RPMI8226 (cell line): ENCODE data around the gene TPPP.
A peak's percentile ranks its signal among the peaks of the same experiment; 100 is the strongest.
"Not testable (repeated sequence)": the region's sequence is repeated elsewhere in the genome, so short reads cannot be mapped to it uniquely, and the experiment has no call there.

Experiments used
- DNase-seq: peaks from one replicate; pipeline ENCODE4 v3.0.0-alpha.2; 2015

Gene TPPP

DNA sequence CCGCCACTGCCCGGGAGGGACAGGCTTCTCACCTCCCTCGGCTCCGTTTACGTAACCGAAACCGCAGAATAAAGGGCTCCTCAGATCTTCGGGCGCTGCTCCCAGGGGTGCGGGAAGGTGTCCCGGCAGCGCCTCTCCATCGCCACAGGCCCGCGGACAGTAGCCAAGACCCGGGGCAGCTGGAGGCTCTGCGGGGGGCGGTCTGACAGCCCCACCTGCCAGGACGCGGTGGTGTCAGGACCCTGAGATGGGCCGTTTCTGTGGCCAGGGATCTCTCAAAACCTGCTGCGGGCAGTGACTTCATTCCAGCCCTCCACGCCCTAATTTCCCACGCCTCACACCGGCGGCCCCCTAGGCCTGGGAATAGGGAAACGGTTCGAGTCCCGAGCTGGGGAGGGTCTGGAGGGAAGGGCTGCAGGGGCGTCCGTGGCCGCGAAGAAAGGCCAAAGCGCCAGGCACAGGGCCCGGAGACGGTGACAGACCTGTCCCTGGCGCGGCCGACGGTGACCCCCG is 567 bp downstream of the TPPP start:
- peak; percentile 33 for DNase-seq

DNA sequence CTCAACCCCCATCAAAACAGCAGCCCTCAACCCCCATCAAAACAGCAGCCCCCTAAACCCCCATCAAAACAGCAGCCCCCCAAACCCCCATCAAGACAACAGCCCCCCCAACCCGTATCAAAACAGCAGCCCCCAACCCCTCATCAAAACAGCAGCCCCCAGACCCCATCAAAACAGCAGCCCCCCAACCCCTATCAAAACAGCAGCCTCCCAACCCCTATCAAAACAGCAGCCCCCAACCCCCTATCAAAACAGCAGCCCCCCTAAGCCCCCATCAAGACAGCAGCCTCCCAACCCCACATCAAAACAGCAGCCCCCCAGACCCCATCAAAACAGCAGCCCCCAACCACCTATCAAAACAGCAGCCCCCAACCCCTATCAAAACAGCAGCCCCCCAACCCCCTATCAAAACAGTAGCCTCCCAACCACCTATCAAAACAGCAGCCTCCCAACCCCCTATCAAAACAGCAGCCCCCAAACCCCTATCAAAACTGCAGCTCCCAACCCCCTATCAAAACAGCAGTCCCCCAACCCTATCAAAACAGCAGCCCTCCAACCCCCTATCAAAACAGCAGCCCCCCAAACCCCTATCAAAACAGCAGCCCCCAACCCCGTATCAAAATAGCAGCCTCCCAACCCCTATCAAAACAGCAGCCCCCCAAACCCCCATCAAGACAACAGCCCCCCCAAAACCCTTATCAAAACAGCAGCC is 1.2 kb downstream of the TPPP start:
- DNase-seq = no peak

GRCh38 chr5:691049-691448 is 2.1 kb downstream of the TPPP start:
- not testable (repeated sequence) for DNase-seq

DNA sequence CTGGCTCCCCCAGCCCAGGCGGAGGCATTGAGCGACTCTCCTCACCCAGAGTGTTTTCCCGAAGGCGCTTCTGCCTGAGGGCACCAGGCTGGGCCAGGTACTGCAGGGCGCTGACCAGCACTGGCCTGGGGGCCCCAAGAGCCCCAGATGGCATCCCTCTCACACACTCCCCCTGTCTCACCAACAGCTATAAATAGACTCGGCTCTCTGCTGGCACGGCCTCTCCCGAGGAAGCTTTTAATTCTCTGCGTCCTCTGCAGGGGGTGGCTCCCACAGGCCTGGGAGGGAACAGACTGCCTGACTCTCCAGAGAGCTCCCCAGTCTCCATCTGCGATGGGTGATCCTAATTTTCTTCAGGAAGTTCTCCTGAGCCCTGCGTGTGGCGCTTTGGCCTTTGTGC is 2.9 kb downstream of the TPPP start:
- not testable (repeated sequence) for DNase-seq

GRCh38 chr5:688348-689010 is 4.7 kb downstream of the TPPP start:
- not testable (repeated sequence) for DNase-seq

DNA sequence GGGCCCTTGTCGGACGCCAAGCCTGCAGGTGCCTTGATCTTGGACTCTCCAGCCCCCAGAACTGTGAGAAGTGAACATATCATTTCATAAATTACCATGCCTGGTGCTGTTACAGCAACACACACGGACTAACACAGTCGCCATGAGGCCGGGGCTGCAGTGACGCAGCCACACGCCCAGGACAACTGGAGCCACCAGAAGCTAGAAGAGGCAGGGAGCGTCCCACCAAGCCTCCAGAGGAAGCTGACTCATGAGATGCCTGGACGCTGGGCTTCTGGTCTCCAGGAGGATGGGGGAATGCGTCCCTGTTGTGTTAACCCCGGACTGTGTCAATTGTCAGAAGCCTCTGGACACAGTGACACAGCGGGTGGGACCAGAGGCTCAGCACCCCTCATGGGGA is 6.2 kb downstream of the TPPP start:
- not testable (repeated sequence) for DNase-seq

DNA sequence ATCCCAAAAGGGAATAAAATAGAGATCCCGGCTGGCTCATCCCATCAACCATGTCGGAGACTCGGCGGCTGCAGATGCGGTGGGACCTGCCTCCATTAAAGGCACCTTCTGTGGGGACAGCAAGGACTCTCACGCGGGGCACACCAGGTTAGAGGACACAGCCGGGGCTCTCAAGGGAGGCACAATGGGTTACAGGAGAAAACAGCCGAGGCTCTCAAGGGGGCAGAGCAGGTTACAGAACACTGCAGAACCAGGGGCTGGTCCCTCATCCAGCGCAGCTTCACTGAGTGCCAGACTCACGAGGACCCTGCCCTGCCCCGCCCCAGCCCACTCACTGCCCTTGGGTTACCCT is 7.0 kb downstream of the TPPP start:
- not testable (repeated sequence) for DNase-seq

DNA sequence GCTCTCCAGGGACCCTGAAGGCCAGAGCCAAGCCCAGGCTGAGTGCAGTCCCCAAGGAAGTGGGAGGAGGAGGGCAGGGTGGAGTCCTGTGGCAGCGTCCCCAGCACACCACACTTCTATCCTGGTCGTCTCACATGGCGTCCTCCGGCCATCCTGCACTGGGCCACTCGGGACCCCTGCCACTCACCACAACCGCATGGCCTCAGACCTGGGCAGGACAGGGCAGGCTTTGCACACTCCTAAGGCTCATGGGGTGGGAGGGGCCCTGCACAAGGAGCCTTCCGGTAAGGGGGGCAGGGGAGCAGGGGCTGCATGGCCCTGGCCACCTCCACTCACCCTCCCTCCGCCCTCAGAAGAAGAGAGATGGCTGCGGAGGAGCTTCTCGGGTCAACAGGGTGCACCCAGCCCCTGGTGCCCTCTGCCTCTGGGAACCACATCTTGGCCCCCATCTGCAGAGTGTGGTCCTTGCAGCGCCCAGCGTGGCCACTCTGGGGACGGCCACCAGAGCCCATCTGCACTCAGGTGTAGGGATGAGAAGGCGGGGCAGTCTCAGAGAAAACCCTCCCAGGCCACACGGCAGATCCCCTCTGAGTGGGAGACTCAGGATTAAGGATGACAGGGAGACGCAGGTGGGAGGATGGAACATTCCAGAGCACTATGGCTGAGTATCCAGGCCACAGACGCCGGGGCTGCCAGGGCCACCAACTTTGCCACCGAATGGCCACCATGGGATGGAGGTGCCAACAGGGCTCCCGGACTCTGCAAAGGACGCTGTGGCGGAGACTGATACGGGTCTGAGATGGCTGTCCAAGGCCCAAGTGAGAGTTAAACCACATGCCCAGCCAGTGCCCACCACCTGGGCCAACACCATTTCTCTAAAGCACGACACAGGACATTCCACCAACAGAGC is 7.6 kb downstream of the TPPP start:
- DNase-seq = no peak

DNA sequence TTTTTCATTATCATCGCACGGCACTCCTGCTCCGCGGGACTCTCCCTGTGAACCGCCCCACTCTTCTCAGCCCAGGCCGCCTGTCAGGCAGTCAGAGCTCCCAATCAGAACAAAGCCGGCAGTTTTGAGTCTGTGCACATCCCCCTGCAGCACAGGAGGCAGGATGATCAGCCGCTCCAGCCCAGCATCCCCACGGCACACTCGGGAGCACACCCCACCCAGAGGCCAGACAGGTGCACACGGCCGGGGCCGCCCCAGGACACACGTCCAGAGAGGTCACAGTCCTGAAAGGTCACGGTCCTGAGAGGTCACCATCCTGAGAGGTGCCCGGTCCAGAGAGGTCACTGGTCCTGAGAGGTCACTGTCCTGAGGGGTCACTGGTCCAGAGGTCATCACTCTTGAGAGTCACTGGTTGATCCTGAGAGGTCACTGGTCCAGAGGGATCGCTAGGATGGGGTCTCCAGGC is 8.4 kb downstream of the TPPP start:
- DNase-seq = no peak

DNA sequence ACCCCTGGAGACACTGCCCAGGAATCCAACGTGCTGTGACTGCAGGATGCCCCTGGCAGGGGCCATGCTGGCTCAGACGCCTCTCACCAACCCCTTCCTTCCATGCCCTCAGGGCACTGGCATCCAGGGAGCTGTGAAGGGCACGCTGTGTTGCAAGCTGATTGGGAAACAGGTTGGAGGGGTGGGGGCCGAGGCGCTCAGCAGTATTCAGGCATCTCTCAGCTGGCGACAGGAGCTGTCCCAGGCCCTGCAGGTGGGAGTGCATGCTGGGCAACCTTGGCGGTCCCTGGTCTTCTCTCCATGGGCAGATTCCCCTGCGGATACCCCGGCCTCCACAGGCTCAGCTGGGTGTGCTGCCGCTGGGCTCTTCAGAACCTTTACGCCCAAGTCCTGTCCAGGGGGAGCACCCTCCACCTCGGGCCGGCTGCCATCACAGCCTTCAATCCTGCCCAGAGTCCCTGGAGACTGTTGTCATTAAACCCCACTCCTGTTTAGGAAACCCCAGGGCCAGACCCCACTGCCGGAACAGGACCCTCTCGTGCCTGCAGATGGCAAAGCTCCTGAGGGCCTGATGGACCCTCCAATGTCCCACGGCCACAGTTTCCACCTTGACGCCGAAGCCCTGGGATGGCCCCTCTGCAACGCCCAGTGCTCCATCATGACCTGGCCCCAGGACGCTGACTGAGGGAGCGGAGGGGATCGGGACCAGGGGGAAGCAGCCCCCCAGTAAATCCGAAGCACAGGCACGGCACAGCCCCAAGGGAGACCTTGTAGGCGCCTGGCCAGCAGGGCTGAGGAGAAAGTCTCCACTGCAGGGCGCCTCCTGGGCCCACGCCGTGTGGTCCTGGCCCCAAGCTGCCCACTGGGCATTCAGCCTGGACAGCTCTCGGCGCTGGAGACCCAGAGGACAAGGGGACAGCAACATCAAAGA is 9.3 kb downstream of the TPPP start:
- no peak for DNase-seq

- DNase-seq = not testable (repeated sequence)
Measured at GRCh38 chr5:682651-683358, 10.3 kb downstream of the TPPP start.

GRCh38 chr5:682216-682615 is 10.9 kb downstream of the TPPP start:
- not testable (repeated sequence) for DNase-seq

GRCh38 chr5:681317-682191 is 11.6 kb downstream of the TPPP start:
- DNase-seq = not testable (repeated sequence)

DNA sequence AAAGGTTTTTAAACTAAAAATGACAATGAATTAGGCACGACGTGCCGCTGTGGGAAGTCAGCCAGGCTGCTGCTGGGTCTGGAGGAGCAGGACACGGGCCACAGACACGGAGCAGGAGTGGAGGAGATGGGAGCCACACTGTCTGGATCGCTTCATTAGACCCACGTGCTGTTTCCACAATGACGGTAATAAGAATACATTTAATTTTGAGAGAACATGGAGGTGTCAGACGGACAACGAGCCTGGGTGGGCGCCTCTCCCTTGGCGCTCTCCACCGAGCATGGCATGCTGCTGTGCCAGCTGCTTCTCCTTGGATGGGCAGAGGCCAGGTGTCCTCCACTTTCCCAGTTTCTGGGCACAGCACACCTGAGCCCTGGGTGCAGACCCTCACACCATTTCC is 12.3 kb downstream of the TPPP start:
- DNase-seq = not testable (repeated sequence)

DNA sequence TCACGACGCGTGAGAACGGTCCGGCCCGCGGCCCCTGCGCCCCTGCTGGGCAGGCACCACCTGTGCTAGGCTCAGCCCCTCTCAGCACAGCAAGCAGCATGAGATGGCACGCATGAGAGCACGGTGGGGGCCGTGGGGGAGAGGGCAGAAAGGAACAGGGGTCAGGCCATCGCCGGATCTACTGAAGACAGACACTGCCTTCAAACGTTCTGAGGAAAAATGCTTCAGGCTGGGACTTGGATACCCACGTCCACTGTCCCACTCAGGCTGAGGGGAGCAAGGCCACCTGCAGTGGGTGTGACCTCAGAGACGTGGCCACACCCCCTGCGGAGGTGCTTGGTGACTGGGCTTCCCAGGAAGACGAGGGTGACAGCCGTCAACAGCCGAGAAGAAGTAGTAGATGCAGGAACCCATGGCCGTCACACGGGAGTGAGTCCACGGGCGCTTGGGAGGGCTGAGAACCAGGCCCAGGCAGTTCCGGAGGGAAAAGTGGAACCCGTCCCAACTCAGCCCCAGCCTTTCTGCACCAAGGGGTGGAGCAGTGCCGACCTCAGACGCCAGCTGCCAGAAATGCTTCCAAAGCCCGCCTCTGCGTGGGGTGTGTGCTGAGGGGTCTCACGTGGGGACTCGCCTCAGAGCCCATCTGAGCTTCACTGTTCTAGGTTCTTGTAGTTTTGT is 12.9 kb downstream of the TPPP start:
- not testable (repeated sequence) for DNase-seq

DNA sequence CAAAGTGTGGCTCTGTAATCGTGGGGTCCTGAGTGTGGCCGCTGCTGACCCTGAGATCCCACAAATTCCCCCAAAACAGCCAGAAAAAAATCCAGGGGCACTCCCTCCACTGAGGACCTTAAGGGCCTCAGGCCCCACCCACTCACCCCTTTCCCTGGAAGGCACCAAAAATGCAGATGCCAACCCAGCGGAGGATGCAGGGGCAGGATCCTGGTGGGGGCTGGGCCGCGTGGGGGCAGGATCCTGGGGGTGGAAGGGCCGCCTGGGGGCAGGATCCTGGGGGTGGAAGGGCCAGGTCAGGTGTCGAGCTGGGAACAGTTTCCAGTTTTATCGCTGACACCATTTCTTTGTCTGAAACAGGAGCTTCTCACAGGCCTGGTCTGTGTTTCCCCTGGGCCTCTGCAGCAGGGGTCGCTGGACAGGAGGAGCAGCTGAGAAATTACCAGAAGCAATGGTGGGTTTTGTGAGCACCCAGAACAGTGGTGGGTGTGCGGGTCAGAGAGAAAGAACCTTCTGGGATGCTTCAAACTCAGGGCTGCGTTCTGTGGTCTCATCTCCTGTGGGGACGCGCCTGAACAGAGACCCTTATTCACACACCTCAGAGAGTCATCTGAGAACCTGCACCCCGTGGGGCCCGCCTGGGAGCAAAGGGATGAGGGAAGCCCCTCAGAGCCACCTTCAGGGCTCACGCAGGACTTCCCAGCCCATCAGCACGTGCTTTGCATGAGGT is 13.8 kb downstream of the TPPP start:
- DNase-seq = not testable (repeated sequence)

DNA sequence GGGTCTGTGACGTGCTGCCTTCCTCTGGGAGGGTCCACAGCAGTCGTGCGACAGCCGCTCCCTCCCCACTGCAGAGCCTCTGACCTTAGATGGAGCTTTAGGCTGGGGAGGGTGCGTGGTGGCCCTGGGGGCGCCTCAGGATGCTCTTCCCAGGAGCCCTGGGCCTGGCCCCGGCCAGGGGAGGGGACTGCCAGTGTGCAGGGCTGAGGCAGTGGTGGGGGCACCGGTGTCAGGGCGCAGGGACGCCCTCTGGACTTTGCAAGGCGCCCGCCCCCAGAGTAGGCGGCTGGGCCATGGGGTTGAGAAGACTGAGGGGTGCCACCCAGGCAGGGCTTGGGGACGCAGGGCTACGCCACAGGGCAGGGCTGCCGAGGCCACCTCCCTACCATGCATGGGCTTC is 14.6 kb downstream of the TPPP start:
- not testable (repeated sequence) for DNase-seq

- DNase-seq = no peak
Measured at GRCh38 chr5:677131-678101, 15.7 kb downstream of the TPPP start.
